Loucy (cell line): ENCODE data around the gene CRACDL.

Experiments used
- EZH2phosphoT487 ChIP-seq: fragments of 200-600 bp; IDR thresholded peaks from 2 replicates; pipeline ENCODE4 v1.6.1; 2018; ENCODE audit warnings: antibody characterized with exemption, mild to moderate bottlenecking, moderate library complexity, borderline replicate concordance
- TF ChIP-seq, protein P1 (sequence below): fragments of 200-600 bp; sonication (generic); conservative IDR thresholded peaks from 2 replicates; pipeline ENCODE4 v1.5.1; 2014; ENCODE audit warnings: mild to moderate bottlenecking, antibody characterized with exemption, low read length

DNA sequence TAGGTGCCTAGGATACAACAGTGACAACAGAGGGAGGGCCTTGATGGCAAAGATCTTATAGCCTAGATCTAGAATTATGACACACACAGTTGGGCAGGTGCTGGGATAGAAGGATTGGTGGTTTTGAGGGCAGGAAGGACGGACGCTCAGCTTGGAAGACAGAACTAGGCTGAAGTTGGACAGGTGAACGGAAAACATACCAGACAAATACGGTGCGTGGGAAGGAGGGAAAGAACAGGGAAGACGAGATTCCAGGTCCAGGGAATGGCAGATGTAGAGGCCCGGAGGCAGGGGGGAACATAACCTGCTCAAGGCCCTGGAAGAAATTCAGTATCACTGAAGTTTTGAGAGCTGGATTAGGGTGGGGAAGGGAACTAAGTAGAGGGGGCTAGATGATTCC is 40.8 kb downstream of the CRACDL start:
- TF ChIP-seq, protein P1, sequence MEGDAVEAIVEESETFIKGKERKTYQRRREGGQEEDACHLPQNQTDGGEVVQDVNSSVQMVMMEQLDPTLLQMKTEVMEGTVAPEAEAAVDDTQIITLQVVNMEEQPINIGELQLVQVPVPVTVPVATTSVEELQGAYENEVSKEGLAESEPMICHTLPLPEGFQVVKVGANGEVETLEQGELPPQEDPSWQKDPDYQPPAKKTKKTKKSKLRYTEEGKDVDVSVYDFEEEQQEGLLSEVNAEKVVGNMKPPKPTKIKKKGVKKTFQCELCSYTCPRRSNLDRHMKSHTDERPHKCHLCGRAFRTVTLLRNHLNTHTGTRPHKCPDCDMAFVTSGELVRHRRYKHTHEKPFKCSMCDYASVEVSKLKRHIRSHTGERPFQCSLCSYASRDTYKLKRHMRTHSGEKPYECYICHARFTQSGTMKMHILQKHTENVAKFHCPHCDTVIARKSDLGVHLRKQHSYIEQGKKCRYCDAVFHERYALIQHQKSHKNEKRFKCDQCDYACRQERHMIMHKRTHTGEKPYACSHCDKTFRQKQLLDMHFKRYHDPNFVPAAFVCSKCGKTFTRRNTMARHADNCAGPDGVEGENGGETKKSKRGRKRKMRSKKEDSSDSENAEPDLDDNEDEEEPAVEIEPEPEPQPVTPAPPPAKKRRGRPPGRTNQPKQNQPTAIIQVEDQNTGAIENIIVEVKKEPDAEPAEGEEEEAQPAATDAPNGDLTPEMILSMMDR: no peak
- no peak for TF ChIP-seq EZH2phosphoT487
